WTC11 (cell line): Measurements from ENCODE around the gene MIGA1. TPM values are rescaled to one million over a fixed set of nuclear protein-coding genes. Genes with fewer than 3 reads are reported as not detected.

ENCODE experiments used
- ATAC-seq: fragments of 200-7000 bp; cut with Tn5 transposase; 2 replicates; pipeline ENCODE4 v1.10.0; 2021; ENCODE audit warnings: mild to moderate bottlenecking, moderate library complexity
- CTCF ChIA-PET: fragments of 300-600 bp; sonication (Branson Sonifier 250); formaldehyde crosslinking; loops from one replicate; lab custom pipeline; 2021; ENCODE audit warnings: antibody characterized with exemption; lab: Charles Lee
- POLR2A ChIA-PET: fragments of 350-600 bp; sonication (Branson Sonifier 250); formaldehyde crosslinking; loops from one replicate; lab custom pipeline; 2021; ENCODE audit warnings: antibody characterized with exemption; lab: Charles Lee
- DNase-seq: peaks from one replicate; pipeline ENCODE4 v3.0.0; 2021; ENCODE audit warnings: low spot score
- H3K27ac Mint-ChIP-seq: 2 replicates; pipeline ENCODE4 v1.8.0; 2021; ENCODE audit warnings: mixed read lengths
- H3K27me3 Mint-ChIP-seq: 2 replicates; pipeline ENCODE4 v1.8.0; 2021; ENCODE audit warnings: low read depth, mild to moderate bottlenecking, moderate library complexity, mixed read lengths
- H3K36me3 Mint-ChIP-seq: 2 replicates; pipeline ENCODE4 v1.8.0; 2021; ENCODE audit warnings: mixed read lengths
- H3K4me1 Mint-ChIP-seq: 2 replicates; pipeline ENCODE4 v1.8.0; 2022; ENCODE audit warnings: mixed read lengths
- H3K4me3 Mint-ChIP-seq: 2 replicates; pipeline ENCODE4 v1.8.0; 2021; ENCODE audit warnings: mild to moderate bottlenecking, moderate library complexity, mixed read lengths
- H3K9me3 Mint-ChIP-seq: 2 replicates; pipeline ENCODE4 v1.8.0; 2021; ENCODE audit warnings: mixed read lengths
- ATF1 ChIP-seq: sonication (generic); formaldehyde crosslinking; IDR thresholded peaks from 2 replicates; pipeline ENCODE4 v1.8.1; 2023; ENCODE audit warnings: mild to moderate bottlenecking, moderate library complexity, missing genetic modification reagents
- FOXK1 ChIP-seq: sonication (generic); formaldehyde crosslinking; IDR thresholded peaks from 2 replicates; pipeline ENCODE4 v1.8.0; 2022; ENCODE audit warnings: mild to moderate bottlenecking, moderate library complexity, missing genetic modification reagents
- HMGA2 ChIP-seq: fragments of 250-450 bp; sonication (Bioruptor Pico); IDR thresholded peaks from 2 replicates; pipeline ENCODE4 v1.4.0; 2021; ENCODE audit warnings: mild to moderate bottlenecking, moderate library complexity
- JAZF1 ChIP-seq: fragments of 250-450 bp; sonication (Bioruptor Pico); IDR thresholded peaks from 2 replicates; pipeline ENCODE4 v1.9.0; 2021; ENCODE audit warnings: moderate library complexity, mild to moderate bottlenecking, inconsistent platforms
- NFATC4 ChIP-seq: fragments of 250-450 bp; sonication (Bioruptor Pico); IDR thresholded peaks from 2 replicates; pipeline ENCODE4 v1.9.0; 2021; ENCODE audit warnings: mild to moderate bottlenecking
- NR3C1 ChIP-seq: sonication (generic); formaldehyde crosslinking; conservative IDR thresholded peaks from 2 replicates; pipeline ENCODE4 v1.8.1; 2023; ENCODE audit warnings: low read depth, mild to moderate bottlenecking, missing genetic modification reagents
- SMAD3 ChIP-seq: sonication (generic); formaldehyde crosslinking; IDR thresholded peaks from 2 replicates; pipeline ENCODE4 v1.8.0; 2022; ENCODE audit warnings: missing genetic modification reagents, mild to moderate bottlenecking, borderline replicate concordance
- SMAD4 ChIP-seq: sonication (generic); formaldehyde crosslinking; IDR thresholded peaks from 2 replicates; pipeline ENCODE4 v1.8.0; 2022; ENCODE audit warnings: mild to moderate bottlenecking, missing genetic modification reagents
- TEAD1 ChIP-seq: sonication (generic); formaldehyde crosslinking; IDR thresholded peaks from 2 replicates; pipeline ENCODE4 v1.8.0; 2022; ENCODE audit warnings: mild to moderate bottlenecking, missing genetic modification reagents
- ZNF396 ChIP-seq: fragments of 250-450 bp; sonication (Bioruptor Pico); IDR thresholded peaks from 2 replicates; pipeline ENCODE4 v1.8.0; 2021; ENCODE audit warnings: mild to moderate bottlenecking, moderate library complexity, borderline replicate concordance
- ZNF416 ChIP-seq: fragments of 250-450 bp; sonication (Bioruptor Pico); IDR thresholded peaks from 2 replicates; pipeline ENCODE4 v1.9.0; 2021; ENCODE audit warnings: mild to moderate bottlenecking, inconsistent platforms
- ZNF671 ChIP-seq: fragments of 250-450 bp; sonication (Bioruptor Pico); IDR thresholded peaks from 2 replicates; pipeline ENCODE4 v1.8.0; 2021; ENCODE audit warnings: mild to moderate bottlenecking
- total RNA-seq: library from RNA; stranded (reverse); gene quantifications from 3 replicates; pipeline ENCODE4 v1.2.3, GENCODE V29; 2021
- TF ChIP-seq, protein P1 (sequence below): sonication (generic); formaldehyde crosslinking; IDR thresholded peaks from 2 replicates; pipeline ENCODE4 v1.8.0; 2022; ENCODE audit warnings: mild to moderate bottlenecking, missing genetic modification reagents
- TF ChIP-seq, protein P2 (sequence below): sonication (generic); formaldehyde crosslinking; IDR thresholded peaks from 2 replicates; pipeline ENCODE4 v1.8.1; 2022; ENCODE audit warnings: mild to moderate bottlenecking, missing genetic modification reagents, moderate library complexity, borderline replicate concordance
- TF ChIP-seq, protein P3 (sequence below): sonication (generic); formaldehyde crosslinking; IDR thresholded peaks from 2 replicates; pipeline ENCODE4 v1.8.1; 2022; ENCODE audit warnings: mild to moderate bottlenecking, moderate library complexity, missing genetic modification reagents
- TF ChIP-seq, protein P4 (sequence below): sonication (generic); formaldehyde crosslinking; IDR thresholded peaks from 2 replicates; pipeline ENCODE4 v1.8.1; 2022; ENCODE audit warnings: low read depth, mild to moderate bottlenecking, moderate library complexity, missing genetic modification reagents, borderline replicate concordance
- TF ChIP-seq, protein P5 (sequence below): sonication (generic); formaldehyde crosslinking; IDR thresholded peaks from 2 replicates; pipeline ENCODE4 v1.8.1; 2023; ENCODE audit warnings: mild to moderate bottlenecking, missing genetic modification reagents

The MIGA1 gene
- total RNA-seq, 1 experiment from 2014 or later, result 6.2 TPM

DNA sequence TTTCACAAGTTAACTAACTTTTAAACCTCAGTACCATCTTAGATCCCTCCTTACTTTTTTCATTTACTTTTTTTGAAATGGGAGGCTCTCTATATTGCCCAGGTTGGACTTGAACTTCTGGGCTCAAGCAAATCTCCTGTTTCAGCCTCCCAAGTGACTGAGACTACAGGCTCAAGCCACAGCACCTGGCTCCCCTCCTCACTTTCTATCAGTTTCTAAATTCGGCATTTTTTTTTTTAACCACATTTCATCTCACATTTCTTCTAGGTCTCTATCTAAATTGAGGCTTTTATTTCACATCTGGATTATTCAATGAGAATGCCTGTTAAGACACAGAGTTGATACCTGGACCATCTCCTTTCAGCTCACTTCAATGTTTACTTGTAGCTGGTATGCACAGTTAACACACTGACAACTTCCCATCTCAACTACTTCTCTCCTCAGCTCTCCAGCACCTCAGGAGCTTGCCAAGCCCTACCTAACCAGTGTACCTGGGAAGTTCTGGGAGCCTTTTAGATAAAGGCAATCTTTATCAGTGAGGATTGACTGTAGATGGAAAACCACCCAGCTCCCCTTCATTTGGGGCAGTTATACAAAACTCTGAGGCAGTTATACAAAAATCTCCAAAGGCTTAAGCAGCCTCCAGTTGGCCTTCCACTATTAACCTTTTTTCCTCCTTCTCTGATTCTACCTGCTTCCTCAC, 23.2 kb upstream of the MIGA1 start:
- no peaks in the 10 kb centered on the region for H3K36me3 Mint-ChIP-seq
- TF ChIP-seq NR3C1 (CRISPR knock-in tag) (no peak), JAZF1 (CRISPR knock-in tag) (no peak), ZNF416 (CRISPR knock-in tag) (no peak)
- TF ChIP-seq, all 79 proteins: peak for 0
- ATAC-seq (no peak), DNase-seq (no peak)
- Mint-ChIP-seq H3K4me1 (peaks cover 26% of the 10 kb centered on the region), H3K4me3 (no peak overlapping the region), H3K27me3 (no peaks in the 10 kb centered on the region), H3K27ac (peak overlapping the region; percentile 15; the same call in 1 of the 2 replicates), H3K9me3 (no peaks in the 10 kb centered on the region)
- CTCF ChIA-PET, result no interaction called here
- POLR2A ChIA-PET, result no interaction called here

DNA sequence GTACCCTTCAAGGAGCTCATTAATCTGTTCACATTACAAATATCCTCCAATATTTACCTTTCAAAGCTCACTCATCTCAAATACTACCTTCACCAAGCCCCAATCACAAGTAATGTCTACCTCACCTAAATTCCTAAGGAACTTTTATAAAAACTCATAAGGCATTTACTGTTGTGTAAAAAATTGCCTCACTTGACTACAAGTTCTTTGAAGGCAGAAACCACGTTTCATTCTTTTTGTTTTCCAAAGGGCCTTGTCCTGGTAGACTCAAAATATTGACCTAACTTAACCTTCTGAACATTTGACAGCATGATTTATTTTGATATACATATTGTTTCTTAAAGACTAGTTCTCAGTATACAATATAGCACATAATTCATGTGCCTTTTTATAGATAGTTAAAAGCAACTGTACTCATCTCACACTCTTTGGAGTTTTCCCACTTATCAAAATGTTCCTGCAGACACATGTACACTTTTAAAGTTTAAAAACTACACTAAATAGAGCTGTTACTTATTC, 22.3 kb upstream of the MIGA1 start:
- H3K27me3 Mint-ChIP-seq, result no peaks in the 10 kb centered on the region
- H3K4me1 Mint-ChIP-seq, result peaks cover 26% of the 10 kb centered on the region
- TF ChIP-seq NFATC4 (CRISPR knock-in tag) (no peak), HMGA2 (CRISPR knock-in tag) (no peak)
- TF ChIP-seq, protein P1, sequence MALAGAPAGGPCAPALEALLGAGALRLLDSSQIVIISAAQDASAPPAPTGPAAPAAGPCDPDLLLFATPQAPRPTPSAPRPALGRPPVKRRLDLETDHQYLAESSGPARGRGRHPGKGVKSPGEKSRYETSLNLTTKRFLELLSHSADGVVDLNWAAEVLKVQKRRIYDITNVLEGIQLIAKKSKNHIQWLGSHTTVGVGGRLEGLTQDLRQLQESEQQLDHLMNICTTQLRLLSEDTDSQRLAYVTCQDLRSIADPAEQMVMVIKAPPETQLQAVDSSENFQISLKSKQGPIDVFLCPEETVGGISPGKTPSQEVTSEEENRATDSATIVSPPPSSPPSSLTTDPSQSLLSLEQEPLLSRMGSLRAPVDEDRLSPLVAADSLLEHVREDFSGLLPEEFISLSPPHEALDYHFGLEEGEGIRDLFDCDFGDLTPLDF (CRISPR knock-in tag), result no peak
- TF ChIP-seq, protein P2, sequence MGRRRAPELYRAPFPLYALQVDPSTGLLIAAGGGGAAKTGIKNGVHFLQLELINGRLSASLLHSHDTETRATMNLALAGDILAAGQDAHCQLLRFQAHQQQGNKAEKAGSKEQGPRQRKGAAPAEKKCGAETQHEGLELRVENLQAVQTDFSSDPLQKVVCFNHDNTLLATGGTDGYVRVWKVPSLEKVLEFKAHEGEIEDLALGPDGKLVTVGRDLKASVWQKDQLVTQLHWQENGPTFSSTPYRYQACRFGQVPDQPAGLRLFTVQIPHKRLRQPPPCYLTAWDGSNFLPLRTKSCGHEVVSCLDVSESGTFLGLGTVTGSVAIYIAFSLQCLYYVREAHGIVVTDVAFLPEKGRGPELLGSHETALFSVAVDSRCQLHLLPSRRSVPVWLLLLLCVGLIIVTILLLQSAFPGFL, result no peak
- ATAC-seq (no peak), DNase-seq (no peak)
- H3K9me3 Mint-ChIP-seq, result no peaks in the 10 kb centered on the region
- CTCF ChIA-PET, result no interaction called here
- H3K27ac Mint-ChIP-seq, result 0 out of 2 replicates have a peak overlapping the region, but pooled peaks have one; percentile 39
- POLR2A ChIA-PET, result no interaction called here
- no peaks in the 10 kb centered on the region for H3K36me3 Mint-ChIP-seq
- peak overlapping the region; percentile 33 for H3K4me3 Mint-ChIP-seq

DNA sequence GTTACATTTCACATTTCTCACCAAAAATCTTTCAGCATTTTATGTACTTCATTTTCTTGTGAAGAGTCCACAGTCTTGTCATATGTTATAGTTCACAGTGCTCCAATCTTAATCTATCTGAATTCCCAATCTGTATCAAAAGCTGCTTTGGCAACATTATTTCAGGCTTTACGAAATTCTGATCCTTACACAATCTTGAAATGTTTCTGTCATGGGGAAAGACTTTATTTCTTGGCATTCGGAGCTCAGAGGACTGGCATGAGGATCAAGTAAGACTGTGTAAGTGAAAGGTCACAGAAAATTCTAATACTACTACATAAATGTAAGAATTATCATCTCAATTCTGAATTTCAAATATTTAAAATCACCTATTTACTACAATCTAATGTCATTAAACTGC, 21.8 kb upstream of the MIGA1 start:
- no peak for DNase-seq
- Mint-ChIP-seq H3K4me1 (peaks cover 26% of the 10 kb centered on the region), H3K27me3 (no peaks in the 10 kb centered on the region), H3K36me3 (no peaks in the 10 kb centered on the region), H3K27ac (peak overlapping the region; percentile 39; the same call in 1 of the 2 replicates), H3K9me3 (no peaks in the 10 kb centered on the region), H3K4me3 (peak overlapping the region; percentile 33)
- TF ChIP-seq ZNF671 (CRISPR knock-in tag), result no peak
- TF ChIP-seq SMAD4, result no peak
- no peak for TF ChIP-seq ZNF396 (CRISPR knock-in tag)
- no peak for TF ChIP-seq ATF1 (CRISPR knock-in tag)
- no peak for TF ChIP-seq SMAD3
- TF ChIP-seq FOXK1 (CRISPR knock-in tag), result no peak
- CTCF ChIA-PET, result no interaction called here
- ATAC-seq, result no peak
- POLR2A ChIA-PET, result no interaction called here

DNA sequence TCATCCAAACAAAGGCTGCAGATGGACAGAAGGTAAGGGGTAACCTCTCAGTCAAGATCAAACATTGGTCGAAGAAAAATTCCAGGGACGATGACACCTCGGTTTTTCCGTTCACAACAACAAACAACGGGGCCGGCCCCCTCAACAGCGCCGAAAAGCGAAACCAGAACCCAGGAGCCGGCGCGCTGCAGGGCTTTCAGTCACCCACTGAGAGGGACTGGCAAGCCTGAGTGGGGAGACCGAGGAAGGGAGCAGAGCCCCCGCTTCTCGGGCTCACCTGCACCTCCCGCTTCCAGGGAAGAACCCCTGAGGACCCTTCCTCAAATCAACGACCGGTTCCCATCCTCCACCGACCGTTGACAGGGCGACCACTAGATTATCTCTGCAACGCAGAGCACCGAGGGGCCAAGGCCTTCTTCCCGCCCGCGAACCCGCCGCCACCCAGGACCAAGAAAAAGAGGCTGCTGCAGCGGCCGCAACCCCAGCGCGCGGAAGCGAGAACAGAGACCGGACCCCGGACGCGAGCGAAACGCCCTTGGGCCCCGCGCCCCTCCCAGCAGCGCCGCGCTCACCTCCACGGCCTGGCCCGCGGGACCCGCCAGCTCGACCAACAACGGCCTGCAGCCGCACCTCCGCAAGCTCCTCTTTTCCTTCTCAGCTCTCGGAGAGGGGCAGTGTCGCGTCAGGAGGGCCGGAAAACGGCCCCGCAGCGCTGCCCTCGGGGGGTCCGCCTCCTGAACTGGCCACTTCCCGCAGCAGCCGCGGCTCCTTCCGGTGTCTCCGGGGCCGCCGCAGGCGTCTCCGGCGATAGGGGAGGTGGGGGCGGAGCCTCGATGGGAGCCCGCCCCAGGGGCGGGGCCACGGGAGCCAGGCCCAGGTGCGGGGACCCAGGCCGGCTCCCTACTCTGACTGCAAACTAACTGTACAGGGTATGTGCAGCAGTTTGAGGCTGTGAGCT, 20.1 kb upstream of the MIGA1 start, which contains the start of gene USP33:
Gene USP33, minus strand, starts transcription at position 782 of the 958 bp plus-strand sequence. CDS start 18,155 bp downstream, outside the sequence.
- DNase-seq, result peak; percentile 94
- peak; percentile 97 for ATAC-seq
- no peaks in the 10 kb centered on the region for H3K36me3 Mint-ChIP-seq
- H3K4me3 Mint-ChIP-seq, result peak within 1 kb of the TSS; percentile 94
- no peaks in the 10 kb centered on the region for H3K9me3 Mint-ChIP-seq
- no peaks in the 10 kb centered on the region for H3K27me3 Mint-ChIP-seq
- ChIA-PET POLR2A (interaction anchor here (1.2 kb wide), 1 partner anchor 73 kb away, joined by 3 read pairs; no protein-coding TSS in a partner anchor), CTCF (interaction anchor here (1.4 kb wide), 1 partner anchor 20 kb away, joined by 6 read pairs; the partner anchor contains the start of gene MIGA1)
- H3K4me1 Mint-ChIP-seq, result peaks cover 26% of the 10 kb centered on the region
- H3K27ac Mint-ChIP-seq, result peak within 1 kb of the TSS; percentile 98
- TF ChIP-seq, protein P3, sequence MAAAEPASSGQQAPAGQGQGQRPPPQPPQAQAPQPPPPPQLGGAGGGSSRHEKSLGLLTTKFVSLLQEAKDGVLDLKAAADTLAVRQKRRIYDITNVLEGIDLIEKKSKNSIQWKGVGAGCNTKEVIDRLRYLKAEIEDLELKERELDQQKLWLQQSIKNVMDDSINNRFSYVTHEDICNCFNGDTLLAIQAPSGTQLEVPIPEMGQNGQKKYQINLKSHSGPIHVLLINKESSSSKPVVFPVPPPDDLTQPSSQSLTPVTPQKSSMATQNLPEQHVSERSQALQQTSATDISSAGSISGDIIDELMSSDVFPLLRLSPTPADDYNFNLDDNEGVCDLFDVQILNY (CRISPR knock-in tag), result peak; percentile 19; the same call in 1 of the 2 replicates
- TF ChIP-seq TEAD1 (CRISPR knock-in tag), result no peak
- no peak for TF ChIP-seq HMGA2 (CRISPR knock-in tag)
- TF ChIP-seq, protein P4, sequence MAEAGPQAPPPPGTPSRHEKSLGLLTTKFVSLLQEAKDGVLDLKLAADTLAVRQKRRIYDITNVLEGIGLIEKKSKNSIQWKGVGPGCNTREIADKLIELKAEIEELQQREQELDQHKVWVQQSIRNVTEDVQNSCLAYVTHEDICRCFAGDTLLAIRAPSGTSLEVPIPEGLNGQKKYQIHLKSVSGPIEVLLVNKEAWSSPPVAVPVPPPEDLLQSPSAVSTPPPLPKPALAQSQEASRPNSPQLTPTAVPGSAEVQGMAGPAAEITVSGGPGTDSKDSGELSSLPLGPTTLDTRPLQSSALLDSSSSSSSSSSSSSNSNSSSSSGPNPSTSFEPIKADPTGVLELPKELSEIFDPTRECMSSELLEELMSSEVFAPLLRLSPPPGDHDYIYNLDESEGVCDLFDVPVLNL, result 0 out of 2 replicates have a peak, but pooled peaks have one; percentile 15
- TF ChIP-seq, protein P5, sequence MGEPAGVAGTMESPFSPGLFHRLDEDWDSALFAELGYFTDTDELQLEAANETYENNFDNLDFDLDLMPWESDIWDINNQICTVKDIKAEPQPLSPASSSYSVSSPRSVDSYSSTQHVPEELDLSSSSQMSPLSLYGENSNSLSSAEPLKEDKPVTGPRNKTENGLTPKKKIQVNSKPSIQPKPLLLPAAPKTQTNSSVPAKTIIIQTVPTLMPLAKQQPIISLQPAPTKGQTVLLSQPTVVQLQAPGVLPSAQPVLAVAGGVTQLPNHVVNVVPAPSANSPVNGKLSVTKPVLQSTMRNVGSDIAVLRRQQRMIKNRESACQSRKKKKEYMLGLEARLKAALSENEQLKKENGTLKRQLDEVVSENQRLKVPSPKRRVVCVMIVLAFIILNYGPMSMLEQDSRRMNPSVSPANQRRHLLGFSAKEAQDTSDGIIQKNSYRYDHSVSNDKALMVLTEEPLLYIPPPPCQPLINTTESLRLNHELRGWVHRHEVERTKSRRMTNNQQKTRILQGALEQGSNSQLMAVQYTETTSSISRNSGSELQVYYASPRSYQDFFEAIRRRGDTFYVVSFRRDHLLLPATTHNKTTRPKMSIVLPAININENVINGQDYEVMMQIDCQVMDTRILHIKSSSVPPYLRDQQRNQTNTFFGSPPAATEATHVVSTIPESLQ, result no peak
- TF ChIP-seq ZNF396 (CRISPR knock-in tag), result no peak
